ENCODE data around the gene RABL6.

The RABL6 gene

GRCh38 chr9:136885950-136886578, 78.3 kb downstream of the RABL6 start, which contains the start of gene TRAF2:
Gene TRAF2 (plus strand): TSS chr9:136886516. CDS start chr9:136898741, 12,225 bp downstream.
- H3K4me1 ChIP-seq (ENCODE audit: control insufficient read depth in 2 of 2, insufficient read depth in 2 of 2, low read length in 2 of 2) = peaks cover 14 to 33% of the 10 kb centered on the region in 2 donors
- peak within 1 kb of the TSS; percentile 63 to 85 for H3K9ac ChIP-seq (ENCODE audit: low read depth in 1 of 2, low read length in 2 of 2)
- H3K9me3 ChIP-seq (ENCODE audit: control insufficient read depth in 2 of 2, low read length in 2 of 2) = no peaks in the 10 kb centered on the region
- no peaks in the 10 kb centered on the region for H3K27me3 ChIP-seq (ENCODE audit: control insufficient read depth in 2 of 2, insufficient read depth in 2 of 2, low read length in 2 of 2)
- peak within 1 kb of the TSS; percentile 68 to 77 for H3K27ac ChIP-seq (ENCODE audit: low read depth in 2 of 2, low read length in 2 of 2)
- peaks cover 2 to 5% of the 10 kb centered on the region in 2 donors for H3K36me3 ChIP-seq (ENCODE audit: control insufficient read depth in 2 of 2, insufficient read depth in 2 of 2, low read length in 2 of 2)
- peak within 1 kb of the TSS; percentile 74 to 88 for H3K4me3 ChIP-seq (ENCODE audit: low read length in 2 of 2)

- Histone ChIP-seq H3K9ac (ENCODE audit: low read depth in 1 of 2, low read length in 2 of 2) (peak overlapping the region; percentile 57 to 85), H3K36me3 (ENCODE audit: control insufficient read depth in 2 of 2, insufficient read depth in 2 of 2, low read length in 2 of 2) (peaks cover 2 to 5% of the 10 kb centered on the region in 2 donors), H3K4me1 (ENCODE audit: control insufficient read depth in 2 of 2, insufficient read depth in 2 of 2, low read length in 2 of 2) (peaks cover 13 to 27% of the 10 kb centered on the region in 2 donors), H3K4me3 (ENCODE audit: low read length in 2 of 2) (peak overlapping the region; percentile 70 to 88), H3K27me3 (ENCODE audit: control insufficient read depth in 2 of 2, insufficient read depth in 2 of 2, low read length in 2 of 2) (no peaks in the 10 kb centered on the region), H3K9me3 (ENCODE audit: control insufficient read depth in 2 of 2, low read length in 2 of 2) (no peaks in the 10 kb centered on the region), H3K27ac (ENCODE audit: low read depth in 2 of 2, low read length in 2 of 2) (peak overlapping the region; percentile 68 to 77)
These were observed 79.2 kb downstream of the RABL6 start for GRCh38 chr9:136886610-136887597.

GRCh38 chr9:136888454-136888853, 80.7 kb downstream of the RABL6 start:
- Histone ChIP-seq H3K4me3 (ENCODE audit: low read length in 2 of 2) (no peak overlapping the region), H3K36me3 (ENCODE audit: control insufficient read depth in 2 of 2, insufficient read depth in 2 of 2, low read length in 2 of 2) (peaks cover 2 to 11% of the 10 kb centered on the region in 2 donors), H3K4me1 (ENCODE audit: control insufficient read depth in 2 of 2, insufficient read depth in 2 of 2, low read length in 2 of 2) (peaks cover 5 to 14% of the 10 kb centered on the region in 2 donors), H3K9ac (ENCODE audit: low read depth in 1 of 2, low read length in 2 of 2) (no peak overlapping the region), H3K9me3 (ENCODE audit: control insufficient read depth in 2 of 2, low read length in 2 of 2) (no peaks in the 10 kb centered on the region), H3K27me3 (ENCODE audit: control insufficient read depth in 2 of 2, insufficient read depth in 2 of 2, low read length in 2 of 2) (no peaks in the 10 kb centered on the region), H3K27ac (ENCODE audit: low read depth in 2 of 2, low read length in 2 of 2) (no peak overlapping the region)

- Histone ChIP-seq H3K4me3 (ENCODE audit: low read length in 2 of 2) (no peak overlapping the region), H3K9me3 (ENCODE audit: control insufficient read depth in 2 of 2, low read length in 2 of 2) (no peaks in the 10 kb centered on the region), H3K27me3 (ENCODE audit: control insufficient read depth in 2 of 2, insufficient read depth in 2 of 2, low read length in 2 of 2) (no peaks in the 10 kb centered on the region), H3K9ac (ENCODE audit: low read depth in 1 of 2, low read length in 2 of 2) (no peak overlapping the region), H3K36me3 (ENCODE audit: control insufficient read depth in 2 of 2, insufficient read depth in 2 of 2, low read length in 2 of 2) (peaks cover 2 to 14% of the 10 kb centered on the region in 2 donors), H3K4me1 (ENCODE audit: control insufficient read depth in 2 of 2, insufficient read depth in 2 of 2, low read length in 2 of 2) (peaks cover 5 to 14% of the 10 kb centered on the region in 2 donors), H3K27ac (ENCODE audit: low read depth in 2 of 2, low read length in 2 of 2) (no peak overlapping the region)
These were observed 82.1 kb downstream of the RABL6 start for GRCh38 chr9:136889858-136890257.

GRCh38 chr9:136890661-136891060, 82.9 kb downstream of the RABL6 start:
- no peak overlapping the region for H3K9ac ChIP-seq (ENCODE audit: low read depth in 1 of 2, low read length in 2 of 2)
- H3K4me3 ChIP-seq (ENCODE audit: low read length in 2 of 2) = no peak overlapping the region
- H3K27me3 ChIP-seq (ENCODE audit: control insufficient read depth in 2 of 2, insufficient read depth in 2 of 2, low read length in 2 of 2) = no peaks in the 10 kb centered on the region
- peaks cover 7 to 10% of the 10 kb centered on the region in 2 donors for H3K4me1 ChIP-seq (ENCODE audit: control insufficient read depth in 2 of 2, insufficient read depth in 2 of 2, low read length in 2 of 2)
- no peak overlapping the region for H3K27ac ChIP-seq (ENCODE audit: low read depth in 2 of 2, low read length in 2 of 2)
- H3K36me3 ChIP-seq (ENCODE audit: control insufficient read depth in 2 of 2, insufficient read depth in 2 of 2, low read length in 2 of 2) = peaks cover 2 to 17% of the 10 kb centered on the region in 2 donors
- no peaks in the 10 kb centered on the region for H3K9me3 ChIP-seq (ENCODE audit: control insufficient read depth in 2 of 2, low read length in 2 of 2)
